Endothelial cell (in vitro differentiated cells): ENCODE measurements around the gene E2F7. TPM values are rescaled to one million over a fixed set of nuclear protein-coding genes. Genes with fewer than 3 reads are reported as not detected.

Experiments
- DNase-seq: peaks from one replicate; pipeline ENCODE4 v3.0.0; 2021; ENCODE audit warnings: low spot score
- H3K27ac Mint-ChIP-seq: one replicate; pipeline ENCODE4 v1.8.0; 2021; ENCODE audit warnings: mixed read lengths, inconsistent platforms; ENCODE audit not compliant: unreplicated experiment
- H3K27me3 Mint-ChIP-seq: one replicate; pipeline ENCODE4 v1.8.0; 2021; ENCODE audit warnings: mild to moderate bottlenecking, moderate library complexity, mixed read lengths, inconsistent platforms; ENCODE audit not compliant: unreplicated experiment
- H3K36me3 Mint-ChIP-seq: one replicate; pipeline ENCODE4 v1.8.0; 2021; ENCODE audit warnings: mild to moderate bottlenecking, low read depth, mixed read lengths, inconsistent platforms; ENCODE audit not compliant: unreplicated experiment
- H3K4me1 Mint-ChIP-seq: one replicate; pipeline ENCODE4 v1.8.0; 2021; ENCODE audit warnings: mild to moderate bottlenecking, mixed read lengths, inconsistent platforms; ENCODE audit not compliant: unreplicated experiment
- H3K4me3 Mint-ChIP-seq: one replicate; pipeline ENCODE4 v1.8.0; 2021; ENCODE audit warnings: mild to moderate bottlenecking, mixed read lengths, inconsistent platforms; ENCODE audit not compliant: unreplicated experiment
- H3K9me3 Mint-ChIP-seq: one replicate; pipeline ENCODE4 v1.8.0; 2021; ENCODE audit warnings: mixed read lengths, inconsistent platforms; ENCODE audit not compliant: unreplicated experiment
- CTCF ChIP-seq: fragments of 200-600 bp; sonication (generic); IDR thresholded peaks from one replicate; pipeline ENCODE4 v1.5.0; 2021; ENCODE audit warnings: antibody characterized with exemption; ENCODE audit not compliant: unreplicated experiment
- total RNA-seq: library from RNA; stranded (reverse); fragmentation: NEBNext Ultra II Directional; extraction: Animal tissue kit (Norgen Biotek cat#: 25700); gene quantifications from one replicate; pipeline ENCODE4 v1.2.1, GENCODE V29; 2021; ENCODE audit not compliant: unreplicated experiment

Gene E2F7
- total RNA-seq, 1 donor from 2014 or later: 6.2 TPM

- Mint-ChIP-seq H3K9me3 (no peaks in the 10 kb centered on the region), H3K4me3 (no peak overlapping the region), H3K27me3 (peaks cover 3% of the 10 kb centered on the region), H3K36me3 (no peaks in the 10 kb centered on the region), H3K27ac (no peak overlapping the region), H3K4me1 (no peaks in the 10 kb centered on the region)
- TF ChIP-seq CTCF: no peak
- no peak for DNase-seq
Measured at GRCh38 chr12:77001276-77001675, 64.1 kb downstream of the E2F7 start.

DNA sequence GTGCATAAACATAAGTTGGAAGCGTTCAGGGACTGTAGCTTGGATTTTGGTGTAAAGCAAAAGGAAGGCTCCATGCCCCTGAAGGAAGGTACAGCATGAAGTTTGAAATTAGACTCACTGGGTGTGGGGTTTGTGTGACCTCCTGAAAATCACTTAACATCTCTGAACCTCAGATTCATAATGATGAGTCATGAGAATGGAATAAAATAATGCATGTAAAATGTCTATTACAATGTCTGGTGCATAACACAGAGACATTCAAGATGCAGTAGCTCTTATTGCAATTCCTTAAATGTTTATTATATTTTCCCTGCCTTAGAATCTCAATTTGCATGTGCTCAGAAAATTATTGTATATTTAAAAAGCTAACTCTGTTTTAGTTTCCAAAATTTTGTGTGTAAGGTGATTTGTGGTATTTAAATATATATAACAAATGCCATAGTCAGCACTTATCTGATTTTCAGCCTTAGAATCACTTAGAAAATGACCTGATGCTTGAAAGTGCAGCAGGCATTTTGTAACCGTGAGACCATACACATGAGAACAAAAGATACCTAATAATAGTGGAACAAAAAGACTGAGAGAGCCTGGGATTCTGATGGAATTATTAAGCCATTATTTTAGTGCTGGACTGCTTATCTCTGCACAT, 66.3 kb downstream of the E2F7 start:
- Mint-ChIP-seq H3K27ac (no peak overlapping the region), H3K36me3 (no peaks in the 10 kb centered on the region), H3K9me3 (no peaks in the 10 kb centered on the region), H3K4me1 (no peaks in the 10 kb centered on the region), H3K4me3 (no peak overlapping the region), H3K27me3 (peaks cover 3% of the 10 kb centered on the region)
- no peak for TF ChIP-seq CTCF
- DNase-seq: no peak

DNA sequence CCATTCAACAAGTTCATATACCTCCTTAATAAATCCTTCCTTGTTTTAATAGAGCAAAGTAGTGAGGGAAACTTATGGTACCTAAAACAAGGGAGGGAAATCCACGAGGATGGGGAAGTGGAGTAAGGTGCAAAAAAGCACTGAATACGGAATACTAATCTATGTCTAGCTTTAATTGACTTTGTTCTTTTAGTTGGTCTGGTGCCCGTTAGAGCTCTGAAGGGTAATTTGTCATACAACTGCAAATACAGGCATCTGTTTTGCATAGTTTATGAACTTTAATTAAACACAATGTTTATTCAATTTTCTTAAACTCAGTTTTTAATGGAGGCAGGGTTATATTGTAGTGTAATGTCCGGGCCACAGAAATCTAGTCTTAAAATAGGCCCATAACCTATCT, 67.0 kb downstream of the E2F7 start:
- Mint-ChIP-seq H3K27ac (no peak overlapping the region), H3K27me3 (peaks cover 3% of the 10 kb centered on the region), H3K4me3 (no peak overlapping the region), H3K9me3 (no peaks in the 10 kb centered on the region), H3K36me3 (no peaks in the 10 kb centered on the region), H3K4me1 (no peaks in the 10 kb centered on the region)
- DNase-seq: no peak
- TF ChIP-seq CTCF: no peak

GRCh38 chr12:76997011-76997780, 68.2 kb downstream of the E2F7 start:
- no peaks in the 10 kb centered on the region for H3K4me1 Mint-ChIP-seq
- no peak overlapping the region for H3K4me3 Mint-ChIP-seq
- no peaks in the 10 kb centered on the region for H3K9me3 Mint-ChIP-seq
- H3K27ac Mint-ChIP-seq: no peak overlapping the region
- TF ChIP-seq CTCF: no peak
- H3K27me3 Mint-ChIP-seq: peaks cover 3% of the 10 kb centered on the region
- H3K36me3 Mint-ChIP-seq: no peaks in the 10 kb centered on the region
- DNase-seq: no peak

GRCh38 chr12:76990716-76991115, 74.7 kb downstream of the E2F7 start:
- no peak for TF ChIP-seq CTCF
- H3K27me3 Mint-ChIP-seq: no peaks in the 10 kb centered on the region
- DNase-seq: no peak
- H3K9me3 Mint-ChIP-seq: no peaks in the 10 kb centered on the region
- no peak overlapping the region for H3K27ac Mint-ChIP-seq
- H3K36me3 Mint-ChIP-seq: no peaks in the 10 kb centered on the region
- H3K4me3 Mint-ChIP-seq: no peak overlapping the region
- peaks cover 3% of the 10 kb centered on the region for H3K4me1 Mint-ChIP-seq
